Parathyroid adenoma (tissue), 2 donors: ENCODE results near the gene MAGI2.

Source experiments
- H2AFZ ChIP-seq: fragments of 300-600 bp; sonication (generic); one replicate; pipeline ENCODE4 v1.7.0; 2017; ENCODE audit warnings: antibody characterized with exemption, mild to moderate bottlenecking
- H3K27ac ChIP-seq: fragments of 300-600 bp; sonication (generic); one replicate; pipeline ENCODE4 v1.7.0; 2017
- H3K27me3 ChIP-seq: fragments of 300-600 bp; sonication (generic); one replicate; pipeline ENCODE4 v1.7.0; 2017; ENCODE audit warnings: low read length; ENCODE audit not compliant: control insufficient read depth, insufficient read depth
- H3K36me3 ChIP-seq: fragments of 300-600 bp; sonication (generic); one replicate; pipeline ENCODE4 v1.7.0; 2017; ENCODE audit warnings: low read length; ENCODE audit not compliant: control insufficient read depth, insufficient read depth
- H3K4me1 ChIP-seq: fragments of 300-600 bp; sonication (generic); one replicate; pipeline ENCODE4 v1.7.0; 2017; ENCODE audit warnings: control low read depth
- H3K4me2 ChIP-seq: fragments of 300-600 bp; sonication (generic); one replicate; pipeline ENCODE4 v1.7.0; 2017; ENCODE audit warnings: low read length
- H3K4me3 ChIP-seq: fragments of 300-600 bp; sonication (generic); one replicate; pipeline ENCODE4 v1.7.0; 2017; ENCODE audit warnings: low read depth, low read length
- H3K79me2 ChIP-seq: fragments of 300-600 bp; sonication (generic); one replicate; pipeline ENCODE4 v1.7.0; 2017; ENCODE audit warnings: control low read depth
- H3K9ac ChIP-seq: fragments of 300-600 bp; sonication (generic); one replicate; pipeline ENCODE4 v1.7.0; 2017; ENCODE audit warnings: mild to moderate bottlenecking
- H3K9me3 ChIP-seq: fragments of 300-600 bp; sonication (generic); one replicate; pipeline ENCODE4 v1.7.0; 2017; ENCODE audit warnings: low read length; ENCODE audit not compliant: control insufficient read depth
- TF ChIP-seq, protein P1 (sequence below): fragments of 300-600 bp; sonication (generic); IDR thresholded peaks from one replicate; pipeline ENCODE4 v1.7.0; 2017; ENCODE audit warnings: antibody characterized with exemption, mild to moderate bottlenecking
- donor health status: primary hyperparathyroidism.

The MAGI2 gene

DNA sequence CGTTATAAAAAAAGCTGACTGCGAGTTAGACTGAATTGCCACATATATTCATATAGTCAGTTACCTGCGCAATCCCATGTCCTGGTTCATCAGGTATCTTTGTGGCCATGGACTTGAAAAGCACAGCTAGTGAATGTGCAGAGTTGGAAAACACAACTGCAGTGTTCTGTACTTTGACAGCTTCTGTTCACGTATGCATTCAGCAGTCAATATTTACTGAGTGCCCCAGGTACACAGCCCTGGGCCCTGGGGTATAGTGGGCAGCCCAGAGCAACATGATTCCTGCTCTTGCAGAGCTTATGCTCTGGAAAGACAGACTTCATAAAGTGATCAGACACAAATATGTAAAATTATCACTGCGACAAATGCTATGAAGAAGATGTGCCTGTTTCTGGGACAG is 1341.0 kb downstream of the MAGI2 start:
- Histone ChIP-seq H3K79me2 (no peaks in the 10 kb centered on the region), H3K36me3 (no peaks in the 10 kb centered on the region), H3K9me3 (no peaks in the 10 kb centered on the region), H3K4me1 (no peaks in the 10 kb centered on the region), H3K27me3 (no peaks in the 10 kb centered on the region), H3K4me3 (no peak overlapping the region), H3K4me2 (no peak overlapping the region), H3K27ac (no peak overlapping the region), H3K9ac (no peak overlapping the region), H2AFZ (no peak overlapping the region)
- TF ChIP-seq, protein P1, sequence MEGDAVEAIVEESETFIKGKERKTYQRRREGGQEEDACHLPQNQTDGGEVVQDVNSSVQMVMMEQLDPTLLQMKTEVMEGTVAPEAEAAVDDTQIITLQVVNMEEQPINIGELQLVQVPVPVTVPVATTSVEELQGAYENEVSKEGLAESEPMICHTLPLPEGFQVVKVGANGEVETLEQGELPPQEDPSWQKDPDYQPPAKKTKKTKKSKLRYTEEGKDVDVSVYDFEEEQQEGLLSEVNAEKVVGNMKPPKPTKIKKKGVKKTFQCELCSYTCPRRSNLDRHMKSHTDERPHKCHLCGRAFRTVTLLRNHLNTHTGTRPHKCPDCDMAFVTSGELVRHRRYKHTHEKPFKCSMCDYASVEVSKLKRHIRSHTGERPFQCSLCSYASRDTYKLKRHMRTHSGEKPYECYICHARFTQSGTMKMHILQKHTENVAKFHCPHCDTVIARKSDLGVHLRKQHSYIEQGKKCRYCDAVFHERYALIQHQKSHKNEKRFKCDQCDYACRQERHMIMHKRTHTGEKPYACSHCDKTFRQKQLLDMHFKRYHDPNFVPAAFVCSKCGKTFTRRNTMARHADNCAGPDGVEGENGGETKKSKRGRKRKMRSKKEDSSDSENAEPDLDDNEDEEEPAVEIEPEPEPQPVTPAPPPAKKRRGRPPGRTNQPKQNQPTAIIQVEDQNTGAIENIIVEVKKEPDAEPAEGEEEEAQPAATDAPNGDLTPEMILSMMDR: no peak

DNA sequence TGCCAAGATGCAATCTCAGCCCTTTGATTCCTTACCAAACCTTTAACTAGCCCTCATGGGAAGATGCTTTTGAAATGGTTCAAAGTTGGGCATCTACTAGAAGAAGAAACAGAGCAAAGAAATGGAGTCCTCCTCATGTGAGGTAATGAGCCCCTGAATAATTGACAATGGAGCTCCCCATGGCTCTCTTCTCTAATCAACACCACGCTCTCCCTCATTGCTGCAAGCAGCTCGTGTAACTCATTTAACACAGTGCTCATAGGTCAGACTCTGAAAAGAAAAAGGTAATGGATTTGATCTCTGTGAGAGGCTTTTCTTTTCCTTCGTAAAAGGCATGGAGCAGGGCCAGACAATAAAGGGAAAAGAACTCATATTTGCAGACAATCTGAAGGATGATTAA is 1342.1 kb downstream of the MAGI2 start:
- Histone ChIP-seq H3K9me3 (no peaks in the 10 kb centered on the region), H3K27ac (no peak overlapping the region), H2AFZ (no peak overlapping the region), H3K79me2 (no peaks in the 10 kb centered on the region), H3K27me3 (no peaks in the 10 kb centered on the region), H3K4me3 (no peak overlapping the region), H3K36me3 (no peaks in the 10 kb centered on the region), H3K9ac (no peak overlapping the region), H3K4me2 (no peak overlapping the region), H3K4me1 (no peaks in the 10 kb centered on the region)
- TF ChIP-seq, protein P1: no peak

DNA sequence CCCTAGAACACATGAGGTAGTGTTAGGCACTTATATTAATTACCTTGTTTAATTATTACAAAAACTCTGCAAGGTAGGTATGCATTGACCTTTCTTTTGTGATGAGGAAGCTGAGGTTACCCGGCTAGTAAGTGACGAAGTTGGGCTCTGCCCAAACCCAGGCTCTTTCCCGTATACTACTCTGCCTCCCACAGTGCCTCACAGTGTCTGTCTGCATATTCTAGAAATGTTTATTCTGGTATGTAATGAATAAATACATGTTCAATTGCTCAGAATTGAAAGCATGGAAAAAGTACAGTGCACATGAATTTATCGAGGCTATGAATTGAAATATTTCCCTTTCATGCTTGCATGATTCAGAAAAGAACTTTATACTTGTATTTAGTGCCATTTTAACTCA is 1350.0 kb downstream of the MAGI2 start:
- no peaks in the 10 kb centered on the region for H3K79me2 ChIP-seq
- no peaks in the 10 kb centered on the region for H3K27me3 ChIP-seq
- TF ChIP-seq, protein P1: no peak
- H3K9me3 ChIP-seq: no peaks in the 10 kb centered on the region
- H3K27ac ChIP-seq: no peak overlapping the region
- no peaks in the 10 kb centered on the region for H3K4me1 ChIP-seq
- H3K36me3 ChIP-seq: no peaks in the 10 kb centered on the region
- H3K4me3 ChIP-seq: no peak overlapping the region
- H3K9ac ChIP-seq: no peak overlapping the region
- no peak overlapping the region for H2AFZ ChIP-seq
- H3K4me2 ChIP-seq: no peak overlapping the region

DNA sequence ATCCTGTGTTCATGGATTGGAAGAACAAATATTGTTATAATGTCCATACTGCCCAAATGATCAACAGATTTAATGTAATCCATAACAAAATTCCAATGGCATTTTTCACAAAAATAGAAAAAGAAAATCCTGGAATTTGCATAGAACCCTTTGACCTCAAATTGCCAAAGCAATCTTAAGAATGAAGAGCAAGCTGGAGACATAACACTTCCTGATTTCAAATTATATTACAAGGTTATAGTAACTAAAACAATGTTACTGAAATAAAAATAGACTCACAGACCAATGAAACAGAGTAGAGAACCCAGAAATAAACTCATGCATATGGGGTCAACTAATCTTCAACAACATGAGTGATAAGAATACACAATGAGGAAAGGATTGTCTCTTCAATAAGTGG is 1352.4 kb downstream of the MAGI2 start:
- TF ChIP-seq, protein P1: no peak
- no peaks in the 10 kb centered on the region for H3K27me3 ChIP-seq
- no peaks in the 10 kb centered on the region for H3K36me3 ChIP-seq
- H3K27ac ChIP-seq: no peak overlapping the region
- no peaks in the 10 kb centered on the region for H3K79me2 ChIP-seq
- H3K9ac ChIP-seq: no peak overlapping the region
- H2AFZ ChIP-seq: no peak overlapping the region
- H3K4me2 ChIP-seq: no peak overlapping the region
- no peaks in the 10 kb centered on the region for H3K4me1 ChIP-seq
- no peak overlapping the region for H3K4me3 ChIP-seq
- H3K9me3 ChIP-seq: no peaks in the 10 kb centered on the region

DNA sequence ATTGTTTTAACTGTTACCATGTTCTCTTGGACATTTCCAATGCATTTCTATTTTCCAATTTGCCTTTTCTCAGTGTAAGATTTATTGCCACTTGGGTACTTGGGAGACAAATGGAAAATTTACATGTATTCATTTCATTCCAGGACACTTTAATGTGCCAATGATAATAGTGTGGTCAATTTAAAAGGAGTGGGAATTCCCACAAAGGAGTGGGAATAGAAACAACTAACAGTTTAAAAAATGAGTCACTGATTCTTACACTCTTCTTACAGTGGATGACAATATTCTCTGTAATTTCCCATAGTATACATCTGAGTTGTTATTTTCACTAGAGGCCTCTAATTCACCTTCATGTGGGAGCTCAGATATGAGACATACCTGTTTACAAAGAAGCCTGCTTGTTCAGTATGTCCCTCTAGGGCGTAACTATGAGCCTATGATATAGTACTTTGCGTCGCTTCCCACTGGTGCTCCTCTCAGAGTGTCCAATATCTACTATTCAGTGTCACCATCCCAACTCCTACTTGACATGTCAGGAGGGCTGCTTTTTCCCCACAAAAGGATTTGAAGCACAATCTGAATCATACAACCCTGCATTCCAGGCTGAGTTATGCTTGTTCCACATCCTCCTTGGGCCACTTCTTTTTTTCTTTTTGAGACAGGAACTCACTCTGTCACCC is 1353.6 kb downstream of the MAGI2 start:
- Histone ChIP-seq H3K79me2 (no peaks in the 10 kb centered on the region), H3K9ac (no peak overlapping the region), H2AFZ (no peak overlapping the region), H3K4me1 (no peaks in the 10 kb centered on the region), H3K27ac (no peak overlapping the region), H3K4me3 (no peak overlapping the region), H3K27me3 (no peaks in the 10 kb centered on the region), H3K4me2 (no peak overlapping the region), H3K36me3 (no peaks in the 10 kb centered on the region), H3K9me3 (no peaks in the 10 kb centered on the region)
- TF ChIP-seq, protein P1: no peak
